Prostate gland (tissue), 2 donors: ENCODE results near the gene EFCAB8. TPM values are rescaled to one million over a fixed set of nuclear protein-coding genes. Genes with fewer than 3 reads are reported as not detected.
A peak's percentile ranks its signal among the peaks of the same experiment; 100 is the strongest.

ENCODE experiments used
- DNase-seq: peaks from one replicate; pipeline ENCODE4 v3.0.0-alpha.2; 2019; ENCODE audit warnings: low spot score
- H3K27ac ChIP-seq, 2 donors: fragments of 200-600 bp; sonication (generic); 2 replicates each; pipeline ENCODE4 v1.5.1; 2017 to 2019
- H3K27me3 ChIP-seq: fragments of 200-600 bp; sonication (generic); replicated peaks from 2 replicates; pipeline ENCODE4 v1.5.1; 2019; ENCODE audit not compliant: insufficient read depth
- H3K36me3 ChIP-seq, 2 donors: fragments of 200-600 bp; sonication (generic); 1 replicate in 1 of 2; 2 replicates in 1 of 2; pipeline versions ENCODE4 v1.5.1 to v1.8.1; 2017 to 2019
- H3K4me1 ChIP-seq: fragments of 200-600 bp; sonication (generic); replicated peaks from 2 replicates; pipeline ENCODE4 v1.5.1; 2019
- H3K4me3 ChIP-seq, 2 donors: fragments of 200-600 bp; sonication (generic); 2 replicates each; pipeline ENCODE4 v1.5.1; 2017 to 2019
- H3K9me3 ChIP-seq: fragments of 200-600 bp; sonication (generic); 2 replicates; pipeline ENCODE4 v1.5.1; 2017
- POLR2A ChIP-seq: fragments of 450-650 bp; IDR thresholded peaks from one replicate; pipeline ENCODE4 v1.6.1; 2016; ENCODE audit warnings: antibody characterized with exemption, mild to moderate bottlenecking
- POLR2AphosphoS5 ChIP-seq: sonication (generic); formaldehyde crosslinking; IDR thresholded peaks from one replicate; pipeline ENCODE4 v1.6.1; 2017; ENCODE audit warnings: antibody characterized with exemption
- WGBS: methylation state at CpG from one replicate; pipeline ENCODE4 v1.1.5; 2018; 5-methylcytosine and 5-hydroxymethylcytosine counted together
- intact Hi-C: fragments of 100-400 bp; cut with DNase I; formaldehyde crosslinking; loops from one replicate; pipeline ENCODE4 v1.14.2; 2022
- total RNA-seq, 2 donors: library from RNA; depleted of rRNA; stranded (reverse); fragments of >200 nt; gene quantifications; one replicate each; pipeline ENCODE4 v1.1.0, GENCODE V29; 2016
- TF ChIP-seq, protein P1 (sequence below), 4 experiments: fragments of 200-600 bp in 2 of 4; fragments of 450-650 bp in 2 of 4; sonication (generic) in 2 of 4; IDR thresholded peaks; 1 replicate in 3 of 4; 2 replicates in 1 of 4; pipeline ENCODE4 v1.5.1; 2016 to 2019; ENCODE audit warnings: antibody characterized with exemption in 4 of 4, mild to moderate bottlenecking in 2 of 4, moderate library complexity in 2 of 4

EFCAB8 gene
- total RNA-seq, 2 donors from 2014 or later = 0.87 to 1.8 TPM

DNA sequence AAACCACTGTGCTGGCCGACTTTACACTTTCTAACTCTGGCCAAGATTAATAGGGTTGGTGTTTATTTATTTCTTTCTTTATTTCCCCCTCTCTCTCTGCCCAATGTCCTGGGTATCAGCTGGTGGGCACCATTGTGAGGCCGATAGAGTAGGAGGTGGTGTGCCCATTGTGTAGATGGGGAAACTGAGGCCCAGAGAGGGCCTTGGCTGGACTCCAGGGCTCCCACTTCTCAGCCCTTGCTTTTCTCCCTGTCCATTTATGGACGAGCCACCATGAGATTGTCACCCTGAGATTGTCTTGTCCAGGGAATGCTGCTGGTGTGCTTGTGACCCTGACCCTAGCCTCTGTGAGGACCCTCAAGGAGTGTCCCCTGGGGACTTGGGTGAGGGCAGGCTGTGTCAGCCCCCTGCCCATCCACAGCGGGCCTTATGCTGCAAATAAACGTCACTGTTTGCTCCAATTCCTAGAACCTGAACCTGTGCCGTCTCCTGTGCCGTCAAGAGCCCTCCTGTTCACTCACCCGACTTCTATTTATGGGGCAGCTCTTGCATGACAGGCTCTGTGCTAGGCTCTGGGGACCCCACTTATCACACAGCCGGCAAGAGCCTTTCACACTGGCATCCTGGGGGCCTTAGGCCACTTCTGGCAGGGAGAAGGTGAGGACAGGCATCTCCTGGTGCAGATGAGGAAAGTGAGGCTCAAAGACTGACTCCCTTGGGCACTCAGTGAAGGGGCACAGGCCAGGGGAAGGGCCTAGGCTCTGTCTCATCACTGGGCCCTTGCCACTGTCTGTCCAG is 120.7 kb downstream of the EFCAB8 start:
- no peaks in the 10 kb centered on the region for H3K9me3 ChIP-seq
- H3K27me3 ChIP-seq = no peaks in the 10 kb centered on the region
- no peaks in the 10 kb centered on the region for H3K36me3 ChIP-seq
- H3K4me3 ChIP-seq = no peak overlapping the region
- DNase-seq = no peak
- intact Hi-C loops = no loop called here
- TF ChIP-seq POLR2A = no peak
- TF ChIP-seq POLR2AphosphoS5 = no peak
- TF ChIP-seq, protein P1, sequence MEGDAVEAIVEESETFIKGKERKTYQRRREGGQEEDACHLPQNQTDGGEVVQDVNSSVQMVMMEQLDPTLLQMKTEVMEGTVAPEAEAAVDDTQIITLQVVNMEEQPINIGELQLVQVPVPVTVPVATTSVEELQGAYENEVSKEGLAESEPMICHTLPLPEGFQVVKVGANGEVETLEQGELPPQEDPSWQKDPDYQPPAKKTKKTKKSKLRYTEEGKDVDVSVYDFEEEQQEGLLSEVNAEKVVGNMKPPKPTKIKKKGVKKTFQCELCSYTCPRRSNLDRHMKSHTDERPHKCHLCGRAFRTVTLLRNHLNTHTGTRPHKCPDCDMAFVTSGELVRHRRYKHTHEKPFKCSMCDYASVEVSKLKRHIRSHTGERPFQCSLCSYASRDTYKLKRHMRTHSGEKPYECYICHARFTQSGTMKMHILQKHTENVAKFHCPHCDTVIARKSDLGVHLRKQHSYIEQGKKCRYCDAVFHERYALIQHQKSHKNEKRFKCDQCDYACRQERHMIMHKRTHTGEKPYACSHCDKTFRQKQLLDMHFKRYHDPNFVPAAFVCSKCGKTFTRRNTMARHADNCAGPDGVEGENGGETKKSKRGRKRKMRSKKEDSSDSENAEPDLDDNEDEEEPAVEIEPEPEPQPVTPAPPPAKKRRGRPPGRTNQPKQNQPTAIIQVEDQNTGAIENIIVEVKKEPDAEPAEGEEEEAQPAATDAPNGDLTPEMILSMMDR (IDR thresholded peaks at IDR 0.05) = no peak
- 78% methylated on average over 9 of the region's 9 CpGs for WGBS
- H3K27ac ChIP-seq = no peak overlapping the region
- H3K4me1 ChIP-seq = no peaks in the 10 kb centered on the region

DNA sequence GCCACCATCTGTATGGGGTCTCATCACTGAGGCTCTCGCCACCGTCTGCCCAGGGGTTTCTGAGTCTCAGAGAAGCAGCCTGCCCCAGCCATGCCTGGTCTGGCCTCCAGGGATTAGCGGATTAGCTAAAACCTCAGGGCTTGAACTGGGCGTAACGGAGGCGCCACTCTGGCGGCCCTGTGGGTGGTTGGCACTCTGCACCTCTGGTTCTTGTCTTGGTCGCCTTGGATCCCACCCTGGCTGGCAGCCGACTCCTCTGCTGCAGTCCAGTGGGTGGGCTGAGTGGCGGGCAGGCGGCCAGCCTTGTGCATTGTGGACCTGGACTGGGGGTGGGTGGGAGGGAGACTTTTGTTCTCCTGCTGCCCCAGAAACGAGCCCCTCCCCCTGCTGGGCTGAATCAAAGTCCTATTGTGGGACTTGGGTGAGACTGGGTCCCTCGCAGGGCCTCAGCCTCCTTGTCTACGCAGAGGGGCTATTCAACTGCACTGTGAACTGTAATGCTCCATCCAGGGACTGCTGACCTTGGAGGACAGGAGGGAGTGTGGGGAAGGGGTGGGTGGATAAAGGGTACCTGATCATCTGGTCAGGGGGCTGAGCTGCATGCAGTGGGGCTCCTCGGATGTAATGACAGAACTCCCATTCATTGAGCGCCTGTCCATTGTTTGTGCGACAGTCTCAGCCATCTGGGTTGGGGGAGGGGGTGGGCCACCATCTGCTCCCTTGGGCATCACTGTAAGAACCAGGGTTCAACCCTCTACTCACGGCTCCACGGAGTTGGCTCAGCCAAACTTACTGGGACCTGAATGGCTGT is 121.6 kb downstream of the EFCAB8 start:
- no peak for TF ChIP-seq POLR2A
- TF ChIP-seq, protein P1 (IDR thresholded peaks at IDR 0.05) = no peak
- TF ChIP-seq POLR2AphosphoS5 = no peak
- Histone ChIP-seq H3K27me3 (no peaks in the 10 kb centered on the region), H3K36me3 (no peaks in the 10 kb centered on the region), H3K4me1 (no peaks in the 10 kb centered on the region), H3K9me3 (no peaks in the 10 kb centered on the region), H3K27ac (no peak overlapping the region), H3K4me3 (no peak overlapping the region)
- WGBS = 66% methylated on average over 16 of the region's 19 CpGs
- DNase-seq = no peak
- intact Hi-C loops = no loop called here

DNA sequence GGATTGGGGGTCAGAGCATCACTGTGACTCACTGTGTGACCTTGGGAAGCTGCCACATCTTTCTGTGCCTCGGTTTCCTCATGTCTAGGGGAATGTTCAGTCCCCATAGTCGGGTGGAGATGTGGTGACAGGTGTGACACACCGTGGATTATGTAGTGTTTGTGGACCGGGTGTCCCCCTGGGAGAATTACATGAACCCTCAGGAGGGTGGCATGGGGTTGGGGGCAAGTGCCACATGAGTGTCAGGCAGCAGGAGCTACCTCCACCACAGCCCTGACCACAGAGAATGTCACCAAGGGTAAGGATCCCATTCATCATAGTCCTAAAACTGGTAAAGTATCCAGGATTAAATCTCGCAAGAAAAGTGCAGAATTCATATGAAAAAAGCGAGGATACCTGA is 122.3 kb downstream of the EFCAB8 start:
- Histone ChIP-seq H3K4me3 (no peak overlapping the region), H3K27me3 (no peaks in the 10 kb centered on the region), H3K4me1 (no peaks in the 10 kb centered on the region), H3K9me3 (no peaks in the 10 kb centered on the region), H3K27ac (no peak overlapping the region), H3K36me3 (no peaks in the 10 kb centered on the region)
- TF ChIP-seq POLR2A (no peak), POLR2AphosphoS5 (no peak)
- TF ChIP-seq, protein P1 (IDR thresholded peaks at IDR 0.05) = no peak
- 92% methylated on average over 6 of the region's 6 CpGs for WGBS
- intact Hi-C loops = no loop called here
- DNase-seq = no peak

DNA sequence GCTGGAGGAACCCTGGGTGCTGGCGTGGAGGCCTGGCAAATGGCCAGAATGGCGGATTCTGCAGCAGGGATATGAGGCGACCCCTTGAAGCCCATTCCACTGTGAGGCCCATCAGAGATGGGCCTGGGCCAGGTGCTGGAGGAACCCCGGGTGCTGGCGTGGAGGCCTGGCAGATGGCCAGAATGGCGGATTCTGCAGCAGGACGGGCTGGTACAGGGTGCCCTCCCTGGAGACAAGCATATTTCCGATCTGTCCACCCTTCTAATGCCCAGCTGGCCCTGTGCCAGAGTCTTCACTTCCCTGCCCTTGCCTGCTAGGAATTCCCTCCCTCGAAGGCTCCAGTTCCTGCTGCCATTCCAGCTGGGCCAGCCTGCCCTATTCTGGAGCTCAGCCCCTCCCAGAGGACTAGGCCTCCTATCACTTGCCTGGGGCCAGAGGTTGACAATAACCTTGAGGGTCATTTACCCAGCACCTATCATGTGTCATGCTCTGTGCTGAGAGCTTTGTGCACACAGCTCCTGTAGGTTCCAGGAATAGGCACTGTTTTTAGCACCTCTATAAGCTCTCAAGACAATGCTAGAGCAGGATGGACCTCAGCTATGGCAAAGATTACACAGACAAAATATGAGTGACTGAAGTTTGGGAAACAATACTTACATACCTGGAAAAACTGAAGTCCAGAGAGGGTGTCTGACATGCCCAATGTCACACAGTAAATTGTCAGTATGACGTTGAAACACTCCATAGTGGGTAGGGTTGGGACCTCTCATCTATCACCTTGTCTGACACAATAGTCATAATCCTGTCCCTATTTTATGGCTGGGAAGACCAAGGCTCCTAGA is 124.1 kb downstream of the EFCAB8 start:
- DNase-seq = peak; percentile 6
- H3K4me3 ChIP-seq = no peak overlapping the region
- H3K36me3 ChIP-seq = no peaks in the 10 kb centered on the region
- H3K9me3 ChIP-seq = no peaks in the 10 kb centered on the region
- WGBS = 44% methylated on average over 10 of the region's 10 CpGs
- no peaks in the 10 kb centered on the region for H3K4me1 ChIP-seq
- no peaks in the 10 kb centered on the region for H3K27me3 ChIP-seq
- intact Hi-C loops = no loop called here
- H3K27ac ChIP-seq = no peak overlapping the region
- no peak for TF ChIP-seq POLR2A
- TF ChIP-seq, protein P1 (IDR thresholded peaks at IDR 0.05) = no peak
- no peak for TF ChIP-seq POLR2AphosphoS5
